ENCODE measurements around the gene ZNF462. TPM values are rescaled to one million over a fixed set of nuclear protein-coding genes. Genes with fewer than 3 reads are reported as not detected.

Gene ZNF462
- total and polyA plus RNA-seq, 4 donors, result 0.35 to 2.1 (median 1.4) TPM

GRCh38 chr9:106883030-106883429, 20.1 kb downstream of the ZNF462 start:
- 80% methylated on average over 4 of the region's 4 CpGs for WGBS
- no peak overlapping the region for H3K27ac ChIP-seq (ENCODE audit: low read depth in 1 of 2, low read length in 2 of 2)
- no peaks in the 10 kb centered on the region for H3K9me3 ChIP-seq (ENCODE audit: control insufficient read depth in 4 of 4, low read length in 3 of 4)
- no peaks in the 10 kb centered on the region for H3K27me3 ChIP-seq (ENCODE audit: control insufficient read depth in 4 of 4, insufficient read depth in 4 of 4, low read length in 3 of 4)
- no peak for DNase-seq (ENCODE audit: low spot score)
- no peak overlapping the region for H3K4me3 ChIP-seq (ENCODE audit: low read depth in 1 of 3, low read length in 3 of 3)
- H3K9ac ChIP-seq (ENCODE audit: low read depth in 1 of 2, low read length in 2 of 2), result no peak overlapping the region
- no peaks in the 10 kb centered on the region for H3K36me3 ChIP-seq (ENCODE audit: control insufficient read depth in 4 of 4, insufficient read depth in 3 of 4, low read depth in 1 of 4, low read length in 3 of 4)
- TF ChIP-seq FOXA2 (IDR thresholded peaks at IDR 0.05) (no peak), MAX (IDR thresholded peaks at IDR 0.05) (no peak), HNF4G (IDR thresholded peaks at IDR 0.05) (no peak), HNF4A (conservative IDR thresholded peaks at IDR 0.05) (no peak), RXRA (IDR thresholded peaks at IDR 0.05) (no peak), REST (IDR thresholded peaks at IDR 0.05) (no peak), RAD21 (IDR thresholded peaks at IDR 0.05) (no peak), JUND (IDR thresholded peaks at IDR 0.05) (no peak), ATF3 (IDR thresholded peaks at IDR 0.05) (no peak), GABPA (IDR thresholded peaks at IDR 0.05 in 1 of 2, conservative IDR thresholded peaks at IDR 0.05 in 1 of 2) (no peak), TAF1 (conservative IDR thresholded peaks at IDR 0.05) (no peak)
- H3K4me1 ChIP-seq (ENCODE audit: control insufficient read depth in 4 of 4, insufficient read depth in 4 of 4, low read length in 3 of 4), result no peaks in the 10 kb centered on the region

GRCh38 chr9:106883626-106884190, 20.7 kb downstream of the ZNF462 start:
- Histone ChIP-seq H3K9me3 (ENCODE audit: control insufficient read depth in 4 of 4, low read length in 3 of 4) (no peaks in the 10 kb centered on the region), H3K4me3 (ENCODE audit: low read depth in 1 of 3, low read length in 3 of 3) (no peak overlapping the region), H3K9ac (ENCODE audit: low read depth in 1 of 2, low read length in 2 of 2) (no peak overlapping the region), H3K27me3 (ENCODE audit: control insufficient read depth in 4 of 4, insufficient read depth in 4 of 4, low read length in 3 of 4) (no peaks in the 10 kb centered on the region), H3K27ac (ENCODE audit: low read depth in 1 of 2, low read length in 2 of 2) (no peak overlapping the region), H3K36me3 (ENCODE audit: control insufficient read depth in 4 of 4, insufficient read depth in 3 of 4, low read depth in 1 of 4, low read length in 3 of 4) (no peaks in the 10 kb centered on the region), H3K4me1 (ENCODE audit: control insufficient read depth in 4 of 4, insufficient read depth in 4 of 4, low read length in 3 of 4) (no peaks in the 10 kb centered on the region)
- 96% methylated on average over 2 of the region's 2 CpGs for WGBS
- no peak for DNase-seq (ENCODE audit: low spot score)
- TF ChIP-seq RXRA (IDR thresholded peaks at IDR 0.05) (no peak), GABPA (IDR thresholded peaks at IDR 0.05 in 1 of 2, conservative IDR thresholded peaks at IDR 0.05 in 1 of 2) (no peak), FOXA1 (IDR thresholded peaks at IDR 0.05) (no peak), FOXA2 (IDR thresholded peaks at IDR 0.05) (no peak), YY1 (IDR thresholded peaks at IDR 0.05) (no peak), ATF3 (IDR thresholded peaks at IDR 0.05) (no peak), JUND (IDR thresholded peaks at IDR 0.05) (no peak), CTCF (IDR thresholded peaks at IDR 0.05; ENCODE audit: low read depth, low read length, missing input control) (no peak)

All from liver (tissue), 9 donors.